Measurements from ENCODE around the gene COMMD6.

The COMMD6 gene

GRCh38 chr13:75521956-75522355 is 15.7 kb downstream of the COMMD6 start:
- DNase-seq, result no peak

GRCh38 chr13:75518439-75519088 is 19.1 kb downstream of the COMMD6 start:
- DNase-seq, result no peak

GRCh38 chr13:75514080-75514995 is 23.3 kb downstream of the COMMD6 start:
- no peak for DNase-seq

DNA sequence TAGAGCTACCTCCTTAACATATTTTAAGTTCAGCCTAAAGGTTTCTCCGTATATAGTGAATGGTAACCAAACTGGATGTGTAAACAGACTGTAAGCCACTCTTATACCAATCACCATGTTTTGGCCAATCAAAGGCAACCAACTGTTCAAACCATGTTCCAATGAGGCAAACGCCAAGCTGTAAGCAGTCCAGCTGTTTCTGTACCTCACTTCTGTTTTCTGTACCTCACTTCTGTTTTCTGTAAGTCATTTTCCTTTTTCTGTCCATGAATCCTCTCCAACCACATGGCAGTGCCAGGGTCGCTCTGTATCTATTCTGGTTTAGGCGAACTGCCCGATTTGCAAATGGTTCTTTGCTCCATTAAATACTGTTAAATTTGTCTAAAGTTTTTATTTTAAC is 24.4 kb downstream of the COMMD6 start:
- DNase-seq, result no peak

DNA sequence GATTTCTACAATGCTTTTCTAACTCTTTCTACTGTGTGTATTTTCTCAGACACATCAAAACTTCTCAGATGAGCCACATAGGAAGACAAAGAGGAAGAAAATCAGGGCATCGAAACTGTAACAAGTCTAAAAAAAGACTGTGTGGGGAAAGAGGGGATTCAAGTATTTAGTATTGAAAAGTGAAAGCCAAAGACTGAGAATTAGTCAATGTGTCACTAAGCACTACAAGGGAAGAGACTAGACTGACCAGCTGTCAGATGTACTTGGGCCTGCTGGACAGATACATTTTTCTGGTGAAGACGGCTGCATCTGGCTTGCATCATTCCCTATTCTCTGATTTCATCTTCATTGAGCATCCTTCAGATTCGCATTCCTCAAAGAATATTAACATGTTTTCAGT is 25.4 kb downstream of the COMMD6 start:
- DNase-seq, result no peak

- no peak for DNase-seq
These were observed 26.5 kb downstream of the COMMD6 start for GRCh38 chr13:75511051-75511625.

- no peak for DNase-seq
These were observed 29.6 kb downstream of the COMMD6 start for GRCh38 chr13:75508002-75508548.

- no peak for DNase-seq
These were observed 30.3 kb downstream of the COMMD6 start for GRCh38 chr13:75507027-75508001.

- DNase-seq, result no peak
These were observed 31.6 kb downstream of the COMMD6 start for GRCh38 chr13:75506018-75506417.

DNA sequence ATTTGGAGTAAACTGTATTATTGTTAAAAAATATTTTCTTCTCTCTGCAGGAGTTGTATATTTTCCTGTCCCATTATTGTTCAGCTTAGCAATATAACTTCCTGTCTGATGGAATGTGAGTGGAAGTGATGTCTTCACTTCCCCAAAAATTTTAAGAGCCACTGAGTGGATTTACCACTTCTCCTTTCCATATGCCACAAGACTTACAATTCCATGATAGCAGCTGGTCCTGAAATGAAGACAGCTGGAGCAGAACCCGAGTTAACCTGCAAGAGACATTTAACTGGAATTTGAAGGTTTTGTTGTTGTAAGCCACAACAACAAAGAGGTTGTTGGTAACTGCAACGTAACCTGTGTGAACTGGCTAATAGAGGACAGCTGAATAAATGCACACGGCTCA is 32.3 kb downstream of the COMMD6 start:
- no peak for DNase-seq

GRCh38 chr13:75495938-75496337 is 41.7 kb downstream of the COMMD6 start:
- DNase-seq, result no peak

DNA sequence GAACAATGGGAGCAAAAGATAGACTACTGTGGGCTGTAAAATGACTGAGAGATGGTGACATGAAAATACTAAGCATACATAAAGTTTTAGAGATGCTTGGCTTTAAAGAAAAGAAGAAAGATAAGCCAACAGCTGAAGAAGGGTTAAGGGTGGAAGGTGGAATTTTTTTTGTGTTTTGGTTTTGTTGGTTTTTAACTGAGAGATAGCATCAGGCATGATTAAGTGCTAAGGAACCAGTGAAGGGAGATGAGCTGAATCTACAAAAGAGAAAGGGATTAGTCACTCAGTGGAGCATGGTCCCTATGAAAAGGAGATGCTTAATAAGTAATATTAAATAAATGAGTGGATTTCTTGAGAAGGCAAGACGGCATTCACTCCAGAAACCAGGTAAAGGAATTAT is 43.1 kb downstream of the COMMD6 start:
- DNase-seq, result no peak

DNA sequence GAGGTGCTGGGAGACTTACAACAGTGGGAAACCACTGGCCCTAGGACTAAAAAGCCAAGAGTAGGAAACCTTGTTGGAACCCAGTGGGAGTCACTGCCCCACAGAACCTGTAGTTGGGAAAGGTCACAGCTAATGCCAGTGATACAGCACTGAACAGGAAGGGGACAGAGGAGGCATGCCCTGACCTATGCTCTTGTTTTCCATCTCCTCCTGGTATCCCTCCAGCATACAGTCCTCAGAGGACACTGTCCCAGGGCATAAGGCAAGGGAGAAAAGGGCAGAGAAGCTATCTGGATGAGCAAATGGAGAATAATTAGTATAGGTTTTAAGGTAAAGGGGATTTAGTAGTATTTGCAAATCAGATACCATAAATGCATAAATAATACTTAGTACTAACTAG is 44.5 kb downstream of the COMMD6 start:
- no peak for DNase-seq

GRCh38 chr13:75492389-75492788 is 45.3 kb downstream of the COMMD6 start:
- DNase-seq, result no peak

- DNase-seq, result no peak
These were observed 46.3 kb downstream of the COMMD6 start for GRCh38 chr13:75491376-75491775.

DNA sequence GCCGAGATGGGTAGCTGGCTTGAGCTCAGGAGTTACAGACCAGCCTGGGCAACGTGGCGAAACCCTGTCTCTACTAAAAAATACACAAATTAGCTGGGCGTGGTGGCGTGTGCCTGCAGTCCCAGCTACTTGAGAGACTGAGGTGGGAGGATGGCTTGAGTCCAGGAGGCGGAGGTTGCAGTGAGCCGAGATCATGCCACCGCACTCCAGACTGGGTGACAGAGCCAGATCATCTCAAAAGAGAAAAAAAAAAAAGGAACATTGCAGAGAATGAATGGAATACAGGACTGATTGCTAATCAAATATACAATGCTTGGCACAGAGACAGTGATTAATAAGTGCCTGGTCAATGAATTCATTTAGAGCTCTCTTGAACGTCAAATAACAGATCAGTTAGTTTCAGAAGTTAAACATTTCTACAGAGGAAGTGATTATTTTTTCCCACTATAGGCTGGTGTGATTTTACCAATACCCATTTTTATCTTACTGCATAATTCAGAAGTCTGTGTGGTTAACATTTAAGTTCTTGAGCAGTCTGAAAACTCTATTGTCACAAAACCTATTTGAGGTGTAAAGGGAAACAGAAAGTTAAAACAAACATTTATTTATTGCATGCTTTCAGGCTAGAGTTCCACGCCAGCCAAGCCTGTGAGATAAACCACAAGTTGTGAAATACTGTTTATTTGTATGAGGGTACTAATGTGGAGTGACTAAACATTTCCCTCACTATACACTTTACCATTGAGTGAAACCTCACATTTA is 48.0 kb downstream of the COMMD6 start:
- no peak for DNase-seq

DNA sequence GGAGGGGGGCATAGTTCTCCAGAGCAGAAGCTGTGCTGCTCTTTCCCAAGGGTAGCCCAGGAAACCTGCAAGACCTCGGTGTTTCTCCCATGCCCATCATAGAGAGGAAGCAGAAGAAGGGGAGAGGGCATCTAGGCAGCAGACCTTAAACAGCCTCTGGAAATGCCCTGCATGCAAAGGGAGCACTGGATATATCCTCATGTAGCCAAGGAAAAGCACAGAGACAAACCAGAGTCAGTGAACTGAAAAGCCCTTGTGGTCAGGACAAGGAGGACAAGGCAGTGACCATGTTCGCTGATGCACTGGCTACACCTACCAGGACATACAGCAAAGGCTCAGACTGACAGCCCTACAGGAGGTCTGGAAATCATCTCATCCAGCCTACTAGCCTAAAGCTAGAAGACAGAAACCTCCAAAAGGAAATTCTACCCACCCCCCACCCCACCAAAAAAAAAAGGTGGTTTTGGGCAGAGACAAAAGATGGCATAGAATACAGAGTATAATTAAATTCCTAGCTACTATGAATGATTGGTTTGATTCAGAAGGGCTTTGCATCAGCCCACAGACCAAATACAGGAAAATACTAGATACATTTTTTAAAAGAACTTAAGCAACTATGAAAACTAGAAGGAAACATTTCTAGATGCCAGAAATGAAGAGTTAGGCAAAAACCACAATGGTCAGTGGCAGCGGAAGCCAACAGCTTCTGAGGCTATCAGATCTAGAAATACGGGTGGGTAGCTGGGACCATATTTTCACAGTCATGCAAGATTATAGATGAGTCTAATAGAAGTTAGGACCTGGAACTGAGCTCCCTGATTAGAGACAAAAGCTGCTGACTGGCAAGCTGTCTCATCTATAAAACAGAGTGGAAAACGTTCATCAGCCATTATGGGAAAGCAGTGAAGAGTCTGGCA is 51.2 kb downstream of the COMMD6 start:
- no peak for DNase-seq

DNA sequence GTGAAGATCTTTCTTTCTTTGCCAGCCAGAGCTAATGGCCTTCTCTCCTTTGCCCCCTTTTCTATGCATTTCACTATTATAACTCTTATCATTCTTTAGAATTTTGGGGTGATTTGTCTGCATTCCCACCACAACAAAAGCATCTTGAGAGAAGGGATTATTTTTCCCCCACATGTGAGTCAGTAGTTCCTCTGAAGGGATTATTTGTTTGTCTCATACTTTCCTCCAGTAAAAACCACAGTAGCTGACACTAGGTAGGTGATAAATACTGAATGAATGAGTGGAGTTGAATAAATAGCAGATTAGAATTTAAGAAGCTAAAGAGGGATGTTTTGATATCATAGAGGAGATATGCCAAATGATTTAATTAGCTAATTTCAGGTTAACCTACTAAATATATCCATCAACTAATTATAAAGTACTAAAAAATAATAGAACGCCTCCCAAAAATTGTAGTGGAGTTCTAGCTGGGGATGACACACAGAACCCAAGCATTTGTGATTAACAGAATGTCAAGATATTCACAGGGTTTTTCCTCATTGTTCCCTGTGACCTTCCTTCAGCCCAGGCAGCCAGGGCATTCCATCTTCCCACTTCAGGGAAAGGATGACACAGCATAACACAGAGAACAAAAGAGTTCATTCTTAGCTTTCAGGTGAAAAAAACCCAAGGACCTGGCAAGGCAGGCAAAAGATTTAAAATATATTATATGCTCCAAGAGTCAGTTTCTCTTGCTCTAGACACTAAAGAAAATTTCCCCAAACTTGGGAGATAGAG is 52.2 kb downstream of the COMMD6 start:
- DNase-seq, result no peak

- DNase-seq, result no peak
These were observed 54.9 kb downstream of the COMMD6 start for GRCh38 chr13:75482820-75483079.

All from activated T-cell treated with anti-CD3 and anti-CD28 coated beads, Interleukin-2, amount 50 U/mL, for 48 hours (primary cell).